ENCODE measurements around the gene ASIC4. TPM values are rescaled to one million over a fixed set of nuclear protein-coding genes. Genes with fewer than 3 reads are reported as not detected.
A peak's percentile ranks its signal among the peaks of the same experiment; 100 is the strongest.

Gene ASIC4
- total and polyA plus RNA-seq, 2 of the 13 experiments (the other 11 are each of a cell fraction or from before 2014, with no cell fraction given) = 0.03 TPM; not detected in 1

DNA sequence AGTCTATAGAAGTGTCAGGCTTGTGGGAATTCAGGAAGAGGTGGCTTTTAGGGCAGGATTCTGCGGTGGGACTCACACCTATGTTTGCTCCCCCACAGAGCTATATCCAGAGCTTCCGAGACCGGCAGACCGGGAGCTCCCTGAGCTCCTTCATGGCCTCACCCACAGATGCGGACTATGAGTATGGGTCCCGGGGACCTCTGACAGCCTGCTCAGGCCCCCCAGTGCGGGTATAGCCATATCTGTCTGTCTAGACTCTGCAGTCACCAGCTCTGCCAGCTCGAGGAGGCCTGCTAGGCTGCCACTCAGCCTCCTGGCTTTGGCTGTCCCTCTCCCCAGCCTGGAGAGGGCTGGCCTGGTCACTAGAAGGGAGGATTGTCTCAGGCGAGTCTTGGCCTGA is 35.3 kb downstream of the ASIC4 start:
- 91% methylated on average over 9 of the region's 9 CpGs for WGBS (ENCODE audit: low lambda C conversion rate)
- CTCF ChIA-PET (ENCODE audit: low intra/inter-chr PET ratio, low total read pairs) = no interaction called here
- H3K27me3 ChIP-seq (ENCODE audit: control insufficient read depth in 1 of 2, insufficient read depth in 2 of 2, low read length in 2 of 2) = no peaks in the 10 kb centered on the region; a peak in 1 of 5 replicates
- H3K79me2 ChIP-seq (ENCODE audit: insufficient read depth, low read length) = peaks cover 7% of the 10 kb centered on the region
- no TSS peak for BruUV-seq (replicated peaks)
- DNase-seq (ENCODE audit: low spot score) = no peak
- no peak overlapping the region for H3K9ac ChIP-seq (ENCODE audit: insufficient read depth, low read depth, low read length)
- intact Hi-C loops (cut with micrococcal nuclease; ENCODE audit: unreplicated experiment) = no loop called here
- no peak overlapping the region for H3K4me2 ChIP-seq (ENCODE audit: low read depth, low read length)
- peaks cover 1% of the 10 kb centered on the region; the same call in 1 of the 2 replicates for H4K20me1 ChIP-seq (ENCODE audit: insufficient read depth, low read length)
- no peak for FAIRE-seq
- H3K27ac ChIP-seq (ENCODE audit: extremely low read length, insufficient read depth, low read length) = no peak overlapping the region
- peaks cover 12 to 22% of the 10 kb centered on the region in 2 experiments; a peak in 4 of 5 replicates for H3K36me3 ChIP-seq (replicated peaks in 1 of 2; ENCODE audit: control insufficient read depth in 1 of 2, insufficient read depth in 2 of 2, low read length in 2 of 2)
- no peak overlapping the region for H3K4me3 ChIP-seq (replicated peaks in 1 of 3; ENCODE audit: insufficient read depth in 1 of 3, low read depth in 2 of 3, low read length in 3 of 3)
- POLR2A ChIA-PET = no interaction called here
- in situ Hi-C loops (cut with HindIII; ENCODE audit: extremely low pct_ligation_motif_present, low pct_unique_long_range_greater_than_20kb) = no loop called here
- ATAC-seq = no peak
- no peak overlapping the region for H2AFZ ChIP-seq (ENCODE audit: low read length)
- no peaks in the 10 kb centered on the region for H3K9me3 ChIP-seq (ENCODE audit: low read length)
- TF ChIP-seq POLR2AphosphoS2 (IDR thresholded peaks at IDR 0.05; ENCODE audit: low read depth, low read length) = 0 out of 2 replicates have a peak, but pooled peaks have one; percentile 6
- TF ChIP-seq MXD4 (CRISPR knock-in tag; IDR thresholded peaks at IDR 0.05) = no peak
- TF ChIP-seq, protein P1, sequence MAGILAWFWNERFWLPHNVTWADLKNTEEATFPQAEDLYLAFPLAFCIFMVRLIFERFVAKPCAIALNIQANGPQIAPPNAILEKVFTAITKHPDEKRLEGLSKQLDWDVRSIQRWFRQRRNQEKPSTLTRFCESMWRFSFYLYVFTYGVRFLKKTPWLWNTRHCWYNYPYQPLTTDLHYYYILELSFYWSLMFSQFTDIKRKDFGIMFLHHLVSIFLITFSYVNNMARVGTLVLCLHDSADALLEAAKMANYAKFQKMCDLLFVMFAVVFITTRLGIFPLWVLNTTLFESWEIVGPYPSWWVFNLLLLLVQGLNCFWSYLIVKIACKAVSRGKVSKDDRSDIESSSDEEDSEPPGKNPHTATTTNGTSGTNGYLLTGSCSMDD (CRISPR knock-in tag; IDR thresholded peaks at IDR 0.05) = no peak
- TF ChIP-seq ZNF317 (CRISPR knock-in tag; IDR thresholded peaks at IDR 0.05) = no peak
- H3K4me1 ChIP-seq (ENCODE audit: insufficient read depth, low read length) = peaks cover 51% of the 10 kb centered on the region

DNA sequence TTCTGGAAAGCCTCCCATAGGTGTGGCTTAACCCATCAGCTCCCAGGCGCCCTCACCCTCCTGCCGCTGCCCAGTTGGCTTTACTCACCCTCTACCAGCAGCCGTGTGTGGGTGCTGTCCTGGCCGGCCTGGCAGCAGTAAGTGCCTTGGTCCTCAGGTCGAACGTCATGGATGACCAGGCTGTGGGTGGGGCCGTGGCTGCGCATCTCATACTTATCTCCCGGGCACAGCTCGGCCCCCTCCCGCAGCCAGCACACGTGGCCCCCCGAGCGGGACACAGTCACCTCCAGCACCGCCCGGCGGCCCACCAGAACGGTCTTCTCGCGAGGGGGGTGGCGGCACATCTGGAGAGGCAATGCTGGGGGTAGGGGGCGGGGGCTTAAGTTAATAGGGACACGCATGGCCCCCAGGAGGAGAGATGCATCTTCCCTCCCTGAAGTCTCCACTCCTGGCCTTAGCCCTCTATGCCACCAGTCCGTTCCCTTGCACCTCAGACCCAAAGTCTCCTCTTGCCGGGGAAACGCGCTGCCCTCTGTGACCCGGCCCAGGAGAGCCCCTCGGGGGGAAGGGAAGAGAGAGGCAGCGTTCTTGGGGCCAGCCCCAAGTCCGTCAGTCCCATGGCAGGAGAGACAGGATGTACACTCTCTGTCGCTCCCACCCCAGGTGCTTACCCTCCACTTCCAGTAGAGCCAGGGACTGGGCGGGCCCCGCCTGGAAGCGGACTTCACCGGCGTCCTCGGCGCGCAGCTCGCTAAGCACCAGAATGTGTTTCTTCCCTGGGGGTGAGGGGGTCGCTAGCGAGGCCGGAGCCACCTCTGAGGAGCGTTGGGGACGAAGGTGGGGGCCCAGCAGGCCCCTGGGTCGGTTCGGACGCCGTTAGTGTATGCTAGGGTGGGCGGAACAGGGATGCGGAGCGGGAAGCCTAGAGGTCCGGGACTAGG is 37.4 kb downstream of the ASIC4 start:
- Histone ChIP-seq H3K4me3 (replicated peaks in 1 of 3; ENCODE audit: insufficient read depth in 1 of 3, low read depth in 2 of 3, low read length in 3 of 3) (peak overlapping the region; percentile 71 to 79 (median 73)), H4K20me1 (ENCODE audit: insufficient read depth, low read length) (no peaks in the 10 kb centered on the region), H3K36me3 (replicated peaks in 1 of 2; ENCODE audit: control insufficient read depth in 1 of 2, insufficient read depth in 2 of 2, low read length in 2 of 2) (peaks cover 12 to 22% of the 10 kb centered on the region in 2 experiments; a peak in 4 of 5 replicates), H3K27me3 (ENCODE audit: control insufficient read depth in 1 of 2, insufficient read depth in 2 of 2, low read length in 2 of 2) (no peaks in the 10 kb centered on the region), H3K4me2 (ENCODE audit: low read depth, low read length) (peak overlapping the region; percentile 90), H3K9ac (ENCODE audit: insufficient read depth, low read depth, low read length) (peak overlapping the region; percentile 60), H3K79me2 (ENCODE audit: insufficient read depth, low read length) (no peaks in the 10 kb centered on the region), H3K9me3 (ENCODE audit: low read length) (no peaks in the 10 kb centered on the region), H3K4me1 (ENCODE audit: insufficient read depth, low read length) (peaks cover 30% of the 10 kb centered on the region), H3K27ac (ENCODE audit: extremely low read length, insufficient read depth, low read length) (peak overlapping the region; percentile 51), H2AFZ (ENCODE audit: low read length) (no peak overlapping the region)
- ChIA-PET POLR2A (interaction anchor here (0.7 to 3.3 kb wide), 13 partner anchors 8 to 303 kb away, joined by 3 to 28 read pairs (median 8); partner anchors contain the start of genes CHPF, DNPEP, GMPPA and INHA), CTCF (ENCODE audit: low intra/inter-chr PET ratio, low total read pairs) (interaction anchor here (0.7 to 2.4 kb wide), 2 partner anchors 9 to 10 kb away, joined by 3 to 9 read pairs; no protein-coding TSS in a partner anchor)
- 42% methylated on average over 47 of the region's 54 CpGs for WGBS (ENCODE audit: low lambda C conversion rate)
- no TSS peak for BruUV-seq (replicated peaks)
- in situ Hi-C loops (cut with HindIII; ENCODE audit: extremely low pct_ligation_motif_present, low pct_unique_long_range_greater_than_20kb) = no loop called here
- FAIRE-seq (no peak), DNase-seq (ENCODE audit: low spot score) (no peak), ATAC-seq (peak; percentile 61)
- intact Hi-C loops (cut with micrococcal nuclease; ENCODE audit: unreplicated experiment) = no loop called here
- peak; percentile 51 for TF ChIP-seq SP2 (CRISPR knock-in tag; IDR thresholded peaks at IDR 0.05)
- peak; percentile 49; the same call in 1 of the 2 replicates for TF ChIP-seq ZNF274 (CRISPR knock-in tag; IDR thresholded peaks at IDR 0.05)
- TF ChIP-seq ZNF430 (CRISPR knock-in tag; IDR thresholded peaks at IDR 0.05) = 0 out of 2 replicates have a peak, but pooled peaks have one; percentile 26
- TF ChIP-seq, protein P2, sequence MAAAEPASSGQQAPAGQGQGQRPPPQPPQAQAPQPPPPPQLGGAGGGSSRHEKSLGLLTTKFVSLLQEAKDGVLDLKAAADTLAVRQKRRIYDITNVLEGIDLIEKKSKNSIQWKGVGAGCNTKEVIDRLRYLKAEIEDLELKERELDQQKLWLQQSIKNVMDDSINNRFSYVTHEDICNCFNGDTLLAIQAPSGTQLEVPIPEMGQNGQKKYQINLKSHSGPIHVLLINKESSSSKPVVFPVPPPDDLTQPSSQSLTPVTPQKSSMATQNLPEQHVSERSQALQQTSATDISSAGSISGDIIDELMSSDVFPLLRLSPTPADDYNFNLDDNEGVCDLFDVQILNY (CRISPR knock-in tag; conservative IDR thresholded peaks at IDR 0.05) = no peak
- TF ChIP-seq ZNF180 (CRISPR knock-in tag; IDR thresholded peaks at IDR 0.05; ENCODE audit: borderline replicate concordance, low read depth) = no peak
- TF ChIP-seq, protein P3, sequence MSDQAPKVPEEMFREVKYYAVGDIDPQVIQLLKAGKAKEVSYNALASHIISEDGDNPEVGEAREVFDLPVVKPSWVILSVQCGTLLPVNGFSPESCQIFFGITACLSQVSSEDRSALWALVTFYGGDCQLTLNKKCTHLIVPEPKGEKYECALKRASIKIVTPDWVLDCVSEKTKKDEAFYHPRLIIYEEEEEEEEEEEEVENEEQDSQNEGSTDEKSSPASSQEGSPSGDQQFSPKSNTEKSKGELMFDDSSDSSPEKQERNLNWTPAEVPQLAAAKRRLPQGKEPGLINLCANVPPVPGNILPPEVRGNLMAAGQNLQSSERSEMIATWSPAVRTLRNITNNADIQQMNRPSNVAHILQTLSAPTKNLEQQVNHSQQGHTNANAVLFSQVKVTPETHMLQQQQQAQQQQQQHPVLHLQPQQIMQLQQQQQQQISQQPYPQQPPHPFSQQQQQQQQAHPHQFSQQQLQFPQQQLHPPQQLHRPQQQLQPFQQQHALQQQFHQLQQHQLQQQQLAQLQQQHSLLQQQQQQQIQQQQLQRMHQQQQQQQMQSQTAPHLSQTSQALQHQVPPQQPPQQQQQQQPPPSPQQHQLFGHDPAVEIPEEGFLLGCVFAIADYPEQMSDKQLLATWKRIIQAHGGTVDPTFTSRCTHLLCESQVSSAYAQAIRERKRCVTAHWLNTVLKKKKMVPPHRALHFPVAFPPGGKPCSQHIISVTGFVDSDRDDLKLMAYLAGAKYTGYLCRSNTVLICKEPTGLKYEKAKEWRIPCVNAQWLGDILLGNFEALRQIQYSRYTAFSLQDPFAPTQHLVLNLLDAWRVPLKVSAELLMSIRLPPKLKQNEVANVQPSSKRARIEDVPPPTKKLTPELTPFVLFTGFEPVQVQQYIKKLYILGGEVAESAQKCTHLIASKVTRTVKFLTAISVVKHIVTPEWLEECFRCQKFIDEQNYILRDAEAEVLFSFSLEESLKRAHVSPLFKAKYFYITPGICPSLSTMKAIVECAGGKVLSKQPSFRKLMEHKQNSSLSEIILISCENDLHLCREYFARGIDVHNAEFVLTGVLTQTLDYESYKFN (CRISPR knock-in tag; conservative IDR thresholded peaks at IDR 0.05) = 0 out of 2 replicates have a peak, but pooled peaks have one; percentile 8
- TF ChIP-seq RARA (CRISPR knock-in tag; IDR thresholded peaks at IDR 0.05) = no peak

Measured in HepG2 (cell line).